EH (cell line): ENCODE data around the gene JOSD1.

Experiments
- DNase-seq: peaks from one replicate; pipeline ENCODE4 v3.0.0-alpha.2; 2015; ENCODE audit warnings: low read depth

Gene JOSD1

DNA sequence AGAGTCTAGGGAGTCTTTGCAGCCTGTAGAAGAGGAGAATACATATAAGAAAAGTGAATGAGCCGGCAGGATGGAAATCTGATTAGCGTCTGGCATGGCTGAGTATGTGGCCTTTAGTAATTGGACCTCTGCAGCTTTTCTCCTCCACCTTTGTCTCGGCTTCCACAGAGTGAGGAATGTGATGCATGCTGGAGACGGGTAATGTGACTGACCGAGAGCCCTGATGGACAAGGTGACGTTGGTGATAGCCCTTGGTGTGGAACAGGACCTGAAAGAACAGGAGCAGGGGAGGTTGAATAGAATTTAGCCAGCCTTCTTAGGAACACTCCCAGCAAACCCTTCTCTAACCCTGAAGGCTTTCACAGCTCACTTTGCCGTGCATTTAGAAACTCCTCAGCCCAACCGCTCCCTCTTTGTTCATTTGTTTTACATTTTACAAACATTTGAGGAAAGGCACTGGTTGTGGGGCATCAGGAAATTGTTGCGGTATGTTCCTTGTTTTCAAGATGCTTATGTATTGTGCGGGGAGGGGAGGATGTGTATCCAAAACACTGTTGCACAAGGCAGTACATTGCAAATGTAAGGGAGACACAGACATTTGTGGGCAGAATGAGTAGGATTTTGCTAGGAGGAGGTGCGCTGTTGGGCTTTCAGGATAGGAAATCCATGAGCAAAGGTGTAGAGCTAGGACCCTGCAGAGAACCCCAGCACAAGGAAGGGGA, 11.9 kb upstream of the JOSD1 start:
- DNase-seq = no peak

DNA sequence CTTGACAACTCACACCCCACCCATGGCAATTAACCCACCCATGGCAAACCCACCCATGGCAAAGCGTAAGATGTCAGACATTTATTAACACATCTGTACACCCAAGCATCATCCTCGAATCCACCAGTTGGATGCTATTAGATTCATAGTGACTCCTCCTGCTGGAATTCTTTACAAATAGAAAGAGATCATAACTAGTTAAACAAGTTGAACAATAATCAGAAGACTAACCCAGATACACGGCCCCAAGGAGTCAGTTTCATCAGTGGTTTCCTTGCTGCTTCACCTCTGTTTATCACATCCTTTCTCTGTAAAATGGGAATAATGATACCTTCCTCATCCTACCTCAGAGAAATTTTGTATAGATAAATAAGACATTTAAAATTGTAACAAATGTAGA, 10.1 kb upstream of the JOSD1 start:
- no peak for DNase-seq

DNA sequence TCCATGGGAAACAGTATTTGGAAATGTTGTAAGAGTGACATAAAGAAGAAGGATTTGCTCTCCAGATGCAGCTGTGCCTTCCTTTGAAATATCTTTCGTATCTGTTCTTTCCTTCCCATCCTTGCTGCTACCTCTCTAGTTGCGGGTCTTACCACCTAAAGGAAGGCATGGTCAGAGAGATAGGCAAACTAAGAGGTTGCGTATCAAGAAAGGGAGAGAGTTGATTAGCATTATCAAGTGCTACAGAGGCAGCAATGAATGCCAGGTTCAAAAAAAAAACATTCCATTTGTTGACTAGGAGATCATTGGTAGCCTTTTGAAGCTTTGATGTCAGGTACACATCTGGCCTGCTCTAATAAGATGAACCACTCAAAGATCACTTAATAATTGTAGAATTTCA, 9.6 kb upstream of the JOSD1 start:
- no peak for DNase-seq

DNA sequence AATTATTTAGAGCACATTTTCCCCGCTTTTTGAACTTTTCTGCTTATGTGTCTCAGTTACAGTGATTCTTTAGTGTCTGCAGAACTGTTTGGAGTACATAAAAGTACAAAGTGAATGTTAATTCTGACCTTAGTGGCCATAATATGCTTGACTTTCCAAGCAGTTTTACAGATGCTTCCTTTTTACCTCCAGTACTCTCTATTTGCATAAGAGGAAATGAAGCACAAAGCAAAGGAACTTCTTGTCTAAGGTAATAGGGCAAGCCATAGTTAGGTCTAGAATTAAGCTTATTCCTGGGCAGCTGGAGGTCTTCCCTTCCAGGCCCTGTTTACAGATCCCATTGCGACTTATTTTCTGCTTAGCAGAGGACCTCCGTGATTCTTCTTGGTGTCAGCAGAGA, 8.6 kb upstream of the JOSD1 start:
- DNase-seq = no peak

DNA sequence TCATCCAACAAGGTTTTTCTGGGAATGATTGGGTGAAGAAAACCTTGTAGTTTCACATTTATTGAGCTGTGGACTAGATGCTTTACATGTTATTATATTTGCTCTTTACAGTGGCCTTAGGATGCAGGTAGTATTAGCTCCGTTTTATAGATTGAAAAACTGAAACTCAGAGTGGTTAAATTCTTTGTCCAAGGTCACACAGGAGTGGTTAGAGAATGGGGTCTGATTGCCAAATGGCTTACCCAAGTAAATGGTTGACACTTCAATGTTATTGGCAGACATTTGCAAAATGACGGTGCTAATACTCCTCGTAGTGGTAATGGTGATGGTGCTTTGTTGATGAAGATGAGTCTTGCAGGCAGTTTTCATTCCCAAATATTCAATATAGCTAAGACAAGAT, 7.2 kb upstream of the JOSD1 start:
- no peak for DNase-seq

DNA sequence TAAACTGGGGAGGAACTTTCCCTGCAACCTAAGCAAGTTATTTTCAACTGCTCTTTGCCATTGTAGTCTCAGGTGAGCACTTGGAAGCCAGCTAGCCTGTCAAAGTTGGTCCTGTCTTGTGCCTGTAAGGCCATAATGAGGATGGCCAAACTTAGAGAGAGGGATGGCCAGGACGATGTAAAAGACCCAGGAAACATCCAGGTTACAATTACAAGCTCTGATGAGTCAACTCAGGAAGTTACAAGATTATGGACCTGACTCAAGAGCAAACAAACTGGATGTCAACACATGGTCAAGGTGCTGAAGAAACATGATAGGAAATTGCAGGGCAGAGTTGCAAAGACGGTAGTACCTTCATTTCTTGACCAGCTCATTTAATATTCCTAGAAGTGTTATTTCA, 6.6 kb upstream of the JOSD1 start:
- DNase-seq = peak; percentile 36

DNA sequence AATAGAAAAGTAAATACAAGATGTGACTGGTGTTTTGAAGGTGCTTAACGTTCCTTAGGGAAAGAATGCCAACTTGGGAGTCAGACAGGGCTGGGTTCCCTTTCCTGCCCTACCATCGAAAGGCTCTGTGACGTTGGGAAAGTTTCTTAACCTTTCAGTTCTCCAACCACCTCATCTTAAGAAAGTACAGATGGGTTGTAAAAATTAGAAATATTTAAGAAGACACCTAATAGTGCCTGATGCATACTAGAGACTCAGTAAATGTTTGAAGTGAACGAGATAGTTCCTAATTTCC, 6.1 kb upstream of the JOSD1 start:
- no peak for DNase-seq

DNA sequence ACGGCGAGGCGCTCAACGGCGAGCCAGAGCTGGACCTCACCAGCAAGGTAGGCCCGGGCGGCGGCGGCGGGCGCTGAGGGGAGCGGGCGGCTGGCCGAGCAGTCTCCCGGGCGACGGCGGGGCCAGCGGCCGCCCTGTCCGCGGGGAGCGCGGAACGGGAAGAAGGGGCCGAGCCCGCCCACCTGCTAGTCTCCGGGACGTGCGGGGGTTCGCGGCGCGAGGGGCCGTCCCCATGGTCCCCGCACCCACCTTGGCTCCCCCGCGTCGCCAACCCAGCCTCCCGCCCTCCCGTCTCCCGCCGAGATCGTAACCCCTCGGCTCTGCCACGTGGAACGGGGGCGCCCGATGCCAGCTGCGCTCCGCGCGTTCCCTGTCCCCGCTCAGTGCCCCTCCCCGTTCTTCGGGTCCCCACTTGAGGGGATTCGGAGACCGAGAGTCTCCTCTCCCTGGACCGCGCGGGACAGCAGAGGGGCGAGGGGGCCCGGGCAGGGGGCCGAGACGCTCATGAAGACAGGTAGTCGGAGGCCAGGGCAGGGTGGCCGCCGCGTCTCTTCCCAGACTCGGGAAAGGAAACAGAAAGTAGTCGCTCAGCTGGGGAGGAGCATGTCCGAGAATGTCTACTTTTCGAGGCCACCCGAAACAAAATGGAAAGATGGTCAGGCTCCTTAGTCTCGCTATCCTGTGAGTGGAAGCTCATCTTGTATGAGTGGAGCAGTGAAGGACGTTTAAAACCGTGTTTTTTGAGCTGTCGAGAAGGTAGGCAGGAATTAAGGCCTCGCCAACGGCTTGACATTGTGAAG, 5.6 kb upstream of the JOSD1 start:
- DNase-seq = peak; percentile 60

DNA sequence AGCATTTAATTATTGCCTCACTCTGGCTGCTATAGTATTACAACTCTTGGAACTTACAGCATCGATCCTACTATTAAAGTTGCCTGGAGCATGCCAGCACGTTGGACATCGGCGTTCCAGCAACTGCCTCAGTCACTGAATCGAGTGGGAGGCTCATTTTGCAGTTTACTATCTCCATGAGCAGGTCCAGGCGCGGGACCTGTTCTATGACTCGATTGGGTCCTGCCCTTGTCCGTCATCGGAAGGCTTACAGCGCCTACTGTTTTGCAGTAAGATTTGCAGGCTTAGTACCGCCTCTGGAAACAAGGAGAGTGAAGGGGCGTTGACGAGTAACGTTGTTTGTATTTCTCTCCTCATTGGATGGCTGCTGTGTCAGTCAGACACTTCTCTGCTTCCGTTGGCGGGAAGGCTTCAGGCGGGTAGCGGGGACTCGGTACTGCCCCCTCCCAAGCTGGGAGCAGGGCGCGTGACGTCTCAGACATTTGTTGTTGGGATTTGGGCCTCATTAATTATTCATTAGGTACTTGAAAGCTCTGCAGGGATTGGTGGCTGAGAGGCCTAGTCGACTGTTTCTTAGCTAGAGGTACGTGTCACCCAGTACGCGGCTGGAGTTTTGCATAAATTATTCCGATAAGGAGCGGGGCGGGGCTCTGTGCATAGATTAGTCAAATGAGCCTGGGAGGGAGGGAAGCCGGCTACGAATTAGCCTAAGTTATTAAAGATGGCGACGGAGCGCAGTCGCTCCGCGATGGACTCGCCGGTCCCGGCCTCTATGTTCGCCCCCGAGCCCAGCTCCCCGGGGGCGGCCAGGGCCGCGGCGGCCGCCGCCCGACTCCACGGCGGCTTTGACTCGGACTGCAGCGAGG, 4.7 kb upstream of the JOSD1 start, which contains the start of gene GTPBP1:
TSS of gene GTPBP1 (plus strand) at position 710 of the 866 bp plus-strand sequence. CDS start at position 722, 12 bp downstream.
- DNase-seq = peak; percentile 100

DNA sequence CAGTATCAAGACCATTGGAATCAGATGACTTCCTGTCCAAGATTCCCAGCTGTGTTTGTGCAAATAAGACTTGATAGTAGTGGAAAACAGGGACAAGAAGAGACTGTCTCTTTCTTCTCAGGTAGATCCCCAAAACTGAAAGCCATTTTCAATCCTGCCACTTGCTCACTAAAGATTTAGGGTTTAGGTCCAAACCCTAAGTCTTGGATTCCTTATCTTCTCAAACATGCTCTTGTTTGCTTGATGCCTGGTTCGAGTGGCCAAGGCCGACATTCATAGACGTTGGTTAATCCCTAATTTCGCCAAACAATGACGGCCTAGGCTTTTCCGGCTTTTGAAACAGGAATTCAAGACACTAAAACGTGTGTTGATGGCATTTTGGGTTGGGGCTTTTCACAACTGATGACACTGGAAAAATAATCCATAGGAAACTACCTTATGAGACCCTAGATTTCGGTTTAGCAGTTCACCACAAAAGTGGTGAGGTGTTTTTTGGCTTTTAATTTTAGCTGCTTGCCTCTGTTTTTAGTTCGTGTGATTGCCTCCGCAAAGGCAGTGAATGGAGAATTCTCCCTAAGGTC, 4.0 kb upstream of the JOSD1 start:
- no peak for DNase-seq

DNA sequence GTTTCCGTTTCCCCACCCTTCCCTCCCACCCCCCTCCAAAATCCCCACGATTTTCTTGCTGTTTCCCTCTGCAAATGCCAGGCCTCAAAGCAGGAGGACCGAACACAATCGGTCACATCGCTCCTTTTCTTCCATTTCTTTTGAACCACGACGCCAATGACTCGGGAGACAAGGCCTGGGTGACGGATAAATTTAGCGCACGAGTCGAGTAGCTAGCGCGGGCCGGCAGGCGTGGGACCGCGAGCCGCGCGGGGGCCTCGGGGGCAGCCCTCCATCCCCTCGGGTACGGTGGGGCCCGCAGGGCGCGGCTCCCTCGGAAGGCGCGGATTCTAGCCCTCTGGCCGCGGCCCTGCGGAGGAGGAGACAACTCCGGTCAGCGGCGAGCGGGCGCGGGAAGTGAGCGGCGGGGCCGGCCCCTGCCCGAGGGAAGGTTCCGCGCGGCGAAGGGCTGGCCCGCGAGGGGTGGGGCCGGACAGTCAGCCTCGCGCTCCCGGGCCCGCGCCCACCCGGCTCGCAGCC, 414 bp downstream of the JOSD1 start:
- peak; percentile 72 for DNase-seq

DNA sequence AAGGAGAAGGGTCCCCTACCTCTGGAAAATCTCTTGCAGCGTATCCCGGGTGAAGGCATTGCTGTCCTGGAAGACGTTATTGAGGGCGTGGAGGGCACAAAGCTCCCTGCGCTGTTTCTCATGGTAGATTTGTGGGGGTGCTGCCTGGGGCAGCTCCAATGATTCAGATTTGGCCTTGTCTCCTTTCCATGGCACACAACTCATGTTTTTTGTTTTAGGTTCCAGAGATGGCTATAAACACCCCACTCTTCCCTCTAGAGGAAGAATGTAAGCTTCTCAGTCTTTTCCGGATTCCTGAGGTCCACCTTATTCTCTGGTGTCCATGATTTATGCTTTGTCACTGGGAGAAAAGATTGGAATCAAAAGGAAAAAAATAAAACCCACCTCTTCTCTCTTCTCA, 959 bp downstream of the JOSD1 start:
- DNase-seq = peak; percentile 64

DNA sequence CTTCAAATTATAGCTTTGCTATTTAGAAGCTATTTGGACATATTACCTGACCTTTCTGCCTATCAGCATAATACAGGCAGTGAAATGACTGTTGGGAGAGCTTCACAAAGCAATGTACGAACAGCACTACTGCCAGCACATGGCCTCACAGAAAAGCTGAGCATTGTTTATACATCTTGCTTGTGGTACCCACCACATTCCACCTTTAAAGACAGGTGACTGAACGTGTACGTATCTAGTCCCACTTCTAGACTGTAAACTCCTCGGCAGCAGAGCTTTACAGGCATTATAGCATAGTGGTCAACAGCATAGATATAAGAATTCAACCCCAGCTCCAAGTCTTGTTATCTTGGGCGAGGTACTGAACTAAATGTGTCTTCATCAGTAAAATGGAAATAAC, 1.6 kb downstream of the JOSD1 start:
- no peak for DNase-seq

DNA sequence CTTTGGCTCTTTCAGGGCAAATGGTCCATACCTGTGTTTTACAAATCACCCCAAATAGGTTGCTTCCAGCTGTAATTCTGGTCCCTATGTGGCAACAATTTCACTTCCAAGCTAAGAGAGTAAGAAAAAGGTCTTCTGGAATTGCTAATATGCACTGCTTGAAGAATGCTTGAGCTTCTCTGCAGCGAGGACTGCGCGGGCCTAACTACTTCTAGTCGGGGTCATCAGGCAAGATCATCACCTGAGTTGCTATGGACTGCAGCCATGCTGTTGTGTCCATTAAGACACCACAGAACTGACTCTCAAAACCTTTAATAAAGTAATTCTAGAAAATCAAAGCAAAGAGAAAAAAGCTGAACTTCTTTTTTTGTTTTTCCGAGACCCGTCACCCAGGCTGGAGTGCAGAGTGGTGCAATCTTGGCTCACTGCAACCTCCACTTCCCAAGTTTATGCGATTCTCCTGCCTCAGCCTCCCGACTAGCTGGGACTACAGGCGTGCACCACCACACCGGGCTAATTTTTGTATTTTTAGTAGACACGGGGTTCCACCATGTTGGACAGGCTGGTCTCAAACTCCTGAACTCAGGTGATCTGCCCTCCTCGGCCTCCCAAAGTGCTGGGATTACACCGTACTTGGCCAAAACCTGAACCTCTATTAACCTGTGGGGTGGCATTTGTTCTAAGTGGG, 2.2 kb downstream of the JOSD1 start:
- no peak for DNase-seq

DNA sequence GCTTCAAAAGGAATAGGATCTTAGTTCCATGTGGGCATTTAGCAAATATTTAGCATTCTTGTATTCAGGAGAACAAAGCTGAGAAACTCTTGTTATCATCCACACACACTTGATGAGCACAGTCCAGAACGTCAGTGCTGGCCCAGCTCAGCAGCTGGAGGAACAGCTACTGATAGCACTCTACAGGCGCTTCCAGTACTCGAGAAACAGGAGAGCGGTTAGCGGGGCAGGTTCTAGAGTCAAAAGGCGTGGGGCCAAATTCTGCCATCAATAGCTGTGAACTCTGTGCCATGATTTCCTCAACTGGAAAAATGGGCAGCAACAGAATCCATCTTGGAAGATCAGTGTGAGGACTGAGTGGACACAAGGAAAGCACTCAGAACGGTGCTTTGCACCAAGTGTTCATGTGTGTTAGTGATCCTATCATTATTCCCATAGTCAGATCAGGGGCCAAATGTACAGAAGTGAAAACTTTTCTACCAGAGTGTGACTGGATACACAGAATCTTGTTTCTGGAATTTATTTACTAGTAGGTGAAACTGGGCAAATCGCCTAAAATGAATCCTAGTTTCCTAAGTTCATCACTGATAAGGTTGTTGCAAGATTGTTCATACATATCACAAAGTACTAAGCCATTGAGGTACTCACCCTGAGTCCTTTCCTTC, 3.2 kb downstream of the JOSD1 start:
- DNase-seq = peak; percentile 35

DNA sequence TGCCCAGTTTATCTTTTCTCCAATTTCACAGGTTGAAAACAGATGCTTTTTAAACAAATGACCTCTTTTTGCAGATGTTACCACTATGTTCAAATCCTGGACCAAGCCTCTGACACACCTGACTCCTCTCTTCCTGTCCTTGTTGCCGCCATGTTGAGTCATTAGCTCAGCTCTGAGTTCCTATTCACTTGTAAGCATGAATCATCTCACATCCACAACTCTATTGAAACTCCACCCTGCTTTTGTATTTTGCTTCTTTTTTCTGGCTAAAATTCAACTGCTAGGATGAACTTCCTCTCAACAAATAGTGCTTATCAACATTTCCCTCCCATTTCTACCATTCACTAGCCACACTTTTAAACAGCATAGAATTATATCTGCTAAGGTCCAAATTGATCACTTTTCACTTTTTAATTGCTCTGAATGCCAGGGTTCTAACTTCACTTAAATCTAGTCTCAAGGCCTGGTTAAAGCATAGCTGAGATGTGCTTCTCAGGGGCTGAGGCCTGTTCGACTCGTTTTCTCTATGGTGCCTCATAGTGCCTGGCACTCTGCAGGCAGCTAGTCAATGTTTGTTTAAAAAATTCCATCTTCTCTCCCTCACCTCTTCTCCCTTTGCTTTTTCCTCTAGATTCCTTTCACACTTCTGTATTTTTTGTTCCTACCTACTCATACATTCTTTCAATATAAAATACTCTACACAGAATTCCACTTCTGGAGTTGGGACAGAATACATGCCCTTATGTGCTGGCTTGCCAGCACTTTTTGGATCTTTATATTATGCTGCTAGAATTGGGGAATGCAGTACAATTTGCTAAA, 3.9 kb downstream of the JOSD1 start:
- peak; percentile 82 for DNase-seq

DNA sequence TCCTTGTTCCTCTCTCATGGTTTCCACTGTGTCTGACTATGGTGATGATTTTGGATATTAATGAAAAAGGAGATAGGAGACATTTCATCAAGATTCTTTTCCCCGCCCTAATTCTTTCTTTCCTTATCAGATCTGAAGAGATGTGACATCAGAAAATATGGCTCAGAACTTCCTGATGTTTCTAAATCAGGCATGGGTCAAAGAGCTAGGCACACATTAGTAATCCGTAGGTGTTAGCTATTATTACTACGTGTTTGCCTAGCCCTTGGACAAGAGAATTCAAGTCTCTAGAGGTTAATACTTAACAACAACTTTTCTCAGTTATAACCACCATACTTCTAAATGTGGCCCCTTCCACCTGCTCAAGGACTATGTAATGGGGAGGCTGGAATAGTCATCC, 5.8 kb downstream of the JOSD1 start:
- DNase-seq = peak; percentile 11

DNA sequence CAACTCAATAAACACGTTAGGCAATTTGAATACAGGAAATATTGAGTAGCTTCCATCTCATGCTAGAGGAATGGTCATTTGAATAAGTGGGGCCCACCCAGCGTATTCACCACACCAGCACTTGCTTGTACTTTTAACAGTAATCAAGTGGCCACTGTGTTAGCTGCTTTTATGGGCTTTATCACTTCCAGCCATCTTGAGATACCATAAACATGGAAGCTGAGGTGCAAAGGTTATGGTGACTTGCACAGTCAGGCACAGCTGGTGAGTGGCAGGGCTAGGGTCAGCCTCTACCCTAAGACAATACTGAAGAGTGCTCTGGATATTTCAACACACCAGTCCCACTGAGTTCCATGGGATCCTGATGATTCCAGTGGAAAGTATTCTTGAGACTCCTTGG, 6.7 kb downstream of the JOSD1 start:
- DNase-seq = peak; percentile 9

DNA sequence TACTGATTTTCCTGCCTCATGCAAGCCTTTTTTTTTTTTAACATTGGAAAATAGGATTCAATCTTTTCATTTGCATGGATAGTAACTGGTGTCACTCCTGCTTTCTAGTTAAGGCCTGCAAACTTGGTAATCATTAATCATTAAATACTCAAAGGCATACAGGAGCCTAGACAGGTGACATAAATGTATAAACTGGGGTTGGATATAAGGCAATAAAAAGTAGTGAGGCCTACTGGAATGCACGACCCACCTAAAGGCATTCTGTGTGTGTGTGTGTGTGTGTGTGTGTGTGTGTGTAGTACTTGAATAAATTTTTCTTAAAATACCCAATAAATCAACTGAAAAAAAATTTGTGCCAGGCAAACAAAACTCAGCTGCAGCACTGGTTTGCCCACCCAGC, 11.1 kb downstream of the JOSD1 start:
- no peak for DNase-seq

DNA sequence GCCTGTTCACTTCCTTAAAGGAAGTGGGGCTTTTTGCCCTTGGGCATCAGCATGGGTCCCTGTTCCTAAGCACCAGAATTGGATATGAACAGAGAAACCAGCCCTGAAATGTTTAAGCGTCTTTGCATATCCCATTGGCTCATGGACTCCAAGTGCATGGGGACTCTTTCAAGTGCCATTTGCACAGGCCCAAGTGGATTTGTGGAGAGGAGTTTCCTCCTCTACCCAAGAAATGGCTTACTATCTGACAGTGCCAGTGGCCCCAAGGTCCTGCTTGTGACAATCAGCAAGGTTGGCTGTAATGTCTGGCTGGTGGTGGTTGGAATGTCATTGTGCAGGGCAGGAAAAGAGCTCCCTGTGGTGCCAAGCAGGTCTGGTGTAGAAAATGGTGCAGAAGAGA, 15.0 kb downstream of the JOSD1 start:
- no peak for DNase-seq
